ENCODE measurements around the gene DCLK1.

DNA sequence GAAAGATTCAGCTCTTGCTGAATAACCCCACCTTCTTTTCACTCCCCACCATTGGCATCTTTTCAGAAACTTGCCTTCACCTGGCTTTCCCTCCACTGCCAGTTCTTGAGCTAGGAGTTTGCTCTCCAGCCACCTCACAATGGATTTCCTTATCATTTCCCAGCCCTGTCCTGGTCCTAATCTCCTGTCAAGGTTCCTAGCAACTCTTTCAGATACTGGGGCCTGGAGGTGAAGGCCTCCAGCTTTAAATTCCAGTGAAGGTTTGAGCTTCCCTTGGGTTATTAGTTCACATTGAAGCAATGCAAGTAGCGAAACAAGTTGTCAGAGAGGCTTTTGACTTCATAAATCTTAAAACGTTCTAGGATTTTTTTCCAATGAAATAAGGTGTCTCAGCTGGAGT is 333.9 kb downstream of the DCLK1 start:
- TF ChIP-seq, protein P1, sequence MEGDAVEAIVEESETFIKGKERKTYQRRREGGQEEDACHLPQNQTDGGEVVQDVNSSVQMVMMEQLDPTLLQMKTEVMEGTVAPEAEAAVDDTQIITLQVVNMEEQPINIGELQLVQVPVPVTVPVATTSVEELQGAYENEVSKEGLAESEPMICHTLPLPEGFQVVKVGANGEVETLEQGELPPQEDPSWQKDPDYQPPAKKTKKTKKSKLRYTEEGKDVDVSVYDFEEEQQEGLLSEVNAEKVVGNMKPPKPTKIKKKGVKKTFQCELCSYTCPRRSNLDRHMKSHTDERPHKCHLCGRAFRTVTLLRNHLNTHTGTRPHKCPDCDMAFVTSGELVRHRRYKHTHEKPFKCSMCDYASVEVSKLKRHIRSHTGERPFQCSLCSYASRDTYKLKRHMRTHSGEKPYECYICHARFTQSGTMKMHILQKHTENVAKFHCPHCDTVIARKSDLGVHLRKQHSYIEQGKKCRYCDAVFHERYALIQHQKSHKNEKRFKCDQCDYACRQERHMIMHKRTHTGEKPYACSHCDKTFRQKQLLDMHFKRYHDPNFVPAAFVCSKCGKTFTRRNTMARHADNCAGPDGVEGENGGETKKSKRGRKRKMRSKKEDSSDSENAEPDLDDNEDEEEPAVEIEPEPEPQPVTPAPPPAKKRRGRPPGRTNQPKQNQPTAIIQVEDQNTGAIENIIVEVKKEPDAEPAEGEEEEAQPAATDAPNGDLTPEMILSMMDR (conservative IDR thresholded peaks at IDR 0.05 in 1 of 2, IDR thresholded peaks at IDR 0.05 in 1 of 2; ENCODE audit: low read depth in 1 of 2, low read length in 2 of 2), result no peak
- TF ChIP-seq EZH2 (IDR thresholded peaks at IDR 0.05; ENCODE audit: low read length, missing control alignments), result no peak
